Activated CD4-positive, alpha-beta T cell treated with anti-CD3 and anti-CD28 coated beads, Interleukin-2, amount 10 ng/mL, durations not matched to agents 7 days and 5 days (primary cell): ENCODE results near the gene CCND2. TPM values are rescaled to one million over a fixed set of nuclear protein-coding genes. Genes with fewer than 3 reads are reported as not detected.
A peak's percentile ranks its signal among the peaks of the same experiment; 100 is the strongest.

Source experiments
- CTCF ChIA-PET: fragments of 350-600 bp; sonication (Branson Sonifier 250); formaldehyde crosslinking; loops from one replicate; lab custom pipeline; 2021; ENCODE audit warnings: antibody characterized with exemption; lab: Charles Lee
- POLR2A ChIA-PET: fragments of 350-600 bp; sonication (Branson Sonifier 250); formaldehyde crosslinking; loops from one replicate; lab custom pipeline; 2021; ENCODE audit warnings: antibody characterized with exemption; lab: Charles Lee
- DNase-seq: peaks from one replicate; pipeline ENCODE4 v3.0.0-alpha.2; 2020
- H3K27ac Mint-ChIP-seq: one replicate; pipeline ENCODE4 v1.8.0; 2021; ENCODE audit warnings: mild to moderate bottlenecking, moderate library complexity, mixed read lengths
- H3K27me3 Mint-ChIP-seq: one replicate; pipeline ENCODE4 v1.8.0; 2021; ENCODE audit warnings: mixed read lengths
- H3K36me3 Mint-ChIP-seq: one replicate; pipeline ENCODE4 v1.8.0; 2021; ENCODE audit warnings: low read depth, mixed read lengths
- H3K4me1 Mint-ChIP-seq: one replicate; pipeline ENCODE4 v1.8.0; 2021; ENCODE audit warnings: mixed read lengths
- H3K4me3 Mint-ChIP-seq: one replicate; pipeline ENCODE4 v1.8.0; 2021; ENCODE audit warnings: mild to moderate bottlenecking, moderate library complexity, mixed read lengths
- H3K9me3 Mint-ChIP-seq: one replicate; pipeline ENCODE4 v1.8.0; 2021; ENCODE audit warnings: mixed read lengths
- total RNA-seq, 2 experiments: library from RNA; stranded (reverse); gene quantifications; one replicate each; pipeline ENCODE4 v1.2.3, GENCODE V29; 2021

The CCND2 gene
- total RNA-seq, 2 experiments from 2014 or later: 290 to 332 TPM

- no peaks in the 10 kb centered on the region for H3K27me3 Mint-ChIP-seq
Observed at GRCh38 chr12:4288296-4289131, 15.0 kb downstream of the CCND2 start.

GRCh38 chr12:4289231-4289878 lies 15.8 kb downstream of the CCND2 start:
- Mint-ChIP-seq H3K9me3 (no peaks in the 10 kb centered on the region), H3K27me3 (no peaks in the 10 kb centered on the region), H3K4me3 (no peak overlapping the region), H3K36me3 (peaks cover 81% of the 10 kb centered on the region), H3K27ac (peak overlapping the region; percentile 27), H3K4me1 (peaks cover 92% of the 10 kb centered on the region)
- CTCF ChIA-PET: interaction anchor here (1.2 to 1.9 kb wide), 3 partner anchors 10 to 15 kb away, joined by 4 to 16 read pairs (median 8); no protein-coding TSS in a partner anchor
- no peak for DNase-seq
- POLR2A ChIA-PET: interaction anchor here (0.7 kb wide), 1 partner anchor 1166 kb away, joined by 3 read pairs; no protein-coding TSS in a partner anchor

More at GRCh38 chr12:4288296-4289131, 15.0 kb downstream of the CCND2 start:
- POLR2A ChIA-PET: interaction anchor here (0.7 kb wide), 1 partner anchor 1165 kb away, joined by 3 read pairs; no protein-coding TSS in a partner anchor
- peak overlapping the region; percentile 59 for H3K27ac Mint-ChIP-seq
- no peaks in the 10 kb centered on the region for H3K9me3 Mint-ChIP-seq
- no peak for DNase-seq
- no peak overlapping the region for H3K4me3 Mint-ChIP-seq
- H3K36me3 Mint-ChIP-seq: peaks cover 82% of the 10 kb centered on the region
- CTCF ChIA-PET: interaction anchor here (0.5 to 1.9 kb wide), 4 partner anchors 9 to 1426 kb away, joined by 4 to 16 read pairs (median 6); no protein-coding TSS in a partner anchor
- H3K4me1 Mint-ChIP-seq: peaks cover 92% of the 10 kb centered on the region

- peaks cover 82% of the 10 kb centered on the region for H3K36me3 Mint-ChIP-seq
- no peaks in the 10 kb centered on the region for H3K9me3 Mint-ChIP-seq
- H3K4me3 Mint-ChIP-seq: no peak overlapping the region
- DNase-seq: no peak
- H3K4me1 Mint-ChIP-seq: peaks cover 94% of the 10 kb centered on the region
- H3K27ac Mint-ChIP-seq: no peak overlapping the region
- H3K27me3 Mint-ChIP-seq: no peaks in the 10 kb centered on the region
- CTCF ChIA-PET: interaction anchor here (1.1 to 1.9 kb wide), 4 partner anchors 11 to 50 kb away, joined by 4 to 16 read pairs (median 6); no protein-coding TSS in a partner anchor
- POLR2A ChIA-PET: no interaction called here
Observed at GRCh38 chr12:4289998-4290790, 16.6 kb downstream of the CCND2 start.

GRCh38 chr12:4292341-4293073 lies 18.9 kb downstream of the CCND2 start:
- no peaks in the 10 kb centered on the region for H3K27me3 Mint-ChIP-seq
- H3K36me3 Mint-ChIP-seq: peaks cover 76% of the 10 kb centered on the region
- H3K27ac Mint-ChIP-seq: peak overlapping the region; percentile 86
- no peak for DNase-seq
- CTCF ChIA-PET: interaction anchor here (0.6 to 1.3 kb wide), 2 partner anchors 16 to 410 kb away, joined by 3 to 4 read pairs; no protein-coding TSS in a partner anchor
- no peak overlapping the region for H3K4me3 Mint-ChIP-seq
- POLR2A ChIA-PET: interaction anchor here (0.9 to 1.1 kb wide), 2 partner anchors 9 to 15 kb away, joined by 3 read pairs; no protein-coding TSS in a partner anchor
- no peaks in the 10 kb centered on the region for H3K9me3 Mint-ChIP-seq
- H3K4me1 Mint-ChIP-seq: peaks cover 79% of the 10 kb centered on the region

- peak overlapping the region; percentile 86 for H3K27ac Mint-ChIP-seq
- no peaks in the 10 kb centered on the region for H3K27me3 Mint-ChIP-seq
- peak overlapping the region; percentile 35 for H3K4me3 Mint-ChIP-seq
- peak; percentile 28 for DNase-seq
- H3K9me3 Mint-ChIP-seq: no peaks in the 10 kb centered on the region
- peaks cover 77% of the 10 kb centered on the region for H3K36me3 Mint-ChIP-seq
- ChIA-PET CTCF (interaction anchor here (3.1 kb wide), 1 partner anchor 17 kb away, joined by 16 read pairs; no protein-coding TSS in a partner anchor), POLR2A (interaction anchor here (0.9 to 1.1 kb wide), 2 partner anchors 10 to 16 kb away, joined by 3 read pairs; no protein-coding TSS in a partner anchor)
- H3K4me1 Mint-ChIP-seq: peaks cover 75% of the 10 kb centered on the region
Observed at GRCh38 chr12:4293299-4293965, 19.9 kb downstream of the CCND2 start.

- CTCF ChIA-PET: interaction anchor here (0.8 to 3.1 kb wide), 3 partner anchors 17 to 307 kb away, joined by 3 to 16 read pairs (median 4); no protein-coding TSS in a partner anchor
- DNase-seq: no peak
- Mint-ChIP-seq H3K27me3 (no peaks in the 10 kb centered on the region), H3K36me3 (peaks cover 76% of the 10 kb centered on the region), H3K9me3 (no peaks in the 10 kb centered on the region), H3K4me1 (peaks cover 69% of the 10 kb centered on the region), H3K27ac (peak overlapping the region; percentile 86), H3K4me3 (peak overlapping the region; percentile 35)
- POLR2A ChIA-PET: no interaction called here
Observed at GRCh38 chr12:4293966-4294505, 20.5 kb downstream of the CCND2 start.

- no peaks in the 10 kb centered on the region for H3K27me3 Mint-ChIP-seq
- peaks cover 56% of the 10 kb centered on the region for H3K4me1 Mint-ChIP-seq
- H3K27ac Mint-ChIP-seq: no peak overlapping the region
- H3K9me3 Mint-ChIP-seq: no peaks in the 10 kb centered on the region
- POLR2A ChIA-PET: no interaction called here
- no peak for DNase-seq
- peaks cover 78% of the 10 kb centered on the region for H3K36me3 Mint-ChIP-seq
- H3K4me3 Mint-ChIP-seq: no peak overlapping the region
- CTCF ChIA-PET: interaction anchor here (0.6 to 0.7 kb wide), 3 partner anchors 16 to 56 kb away, joined by 3 read pairs; no protein-coding TSS in a partner anchor
Observed at GRCh38 chr12:4296751-4297150, 23.2 kb downstream of the CCND2 start.

- Mint-ChIP-seq H3K36me3 (peaks cover 80% of the 10 kb centered on the region), H3K27me3 (no peaks in the 10 kb centered on the region), H3K4me3 (no peak overlapping the region), H3K4me1 (peaks cover 47% of the 10 kb centered on the region), H3K27ac (no peak overlapping the region), H3K9me3 (no peaks in the 10 kb centered on the region)
- no peak for DNase-seq
- ChIA-PET CTCF (no interaction called here), POLR2A (interaction anchor here (0.9 kb wide), 1 partner anchor 13 kb away, joined by 3 read pairs; no protein-coding TSS in a partner anchor)
Observed at GRCh38 chr12:4297617-4298016, 24.1 kb downstream of the CCND2 start.

- Mint-ChIP-seq H3K4me3 (no peak overlapping the region), H3K36me3 (peaks cover 87% of the 10 kb centered on the region), H3K4me1 (peaks cover 21% of the 10 kb centered on the region), H3K27me3 (no peaks in the 10 kb centered on the region), H3K9me3 (no peaks in the 10 kb centered on the region), H3K27ac (no peak overlapping the region)
- DNase-seq: no peak
- CTCF ChIA-PET: no interaction called here
- POLR2A ChIA-PET: no interaction called here
Observed at GRCh38 chr12:4300883-4301282, 27.3 kb downstream of the CCND2 start.

- no peak for DNase-seq
- POLR2A ChIA-PET: no interaction called here
- no peaks in the 10 kb centered on the region for H3K27me3 Mint-ChIP-seq
- H3K36me3 Mint-ChIP-seq: peaks cover 87% of the 10 kb centered on the region
- no peaks in the 10 kb centered on the region for H3K9me3 Mint-ChIP-seq
- peaks cover 18% of the 10 kb centered on the region for H3K4me1 Mint-ChIP-seq
- no peak overlapping the region for H3K4me3 Mint-ChIP-seq
- CTCF ChIA-PET: interaction anchor here (0.5 kb wide), 1 partner anchor 332 kb away, joined by 5 read pairs; no protein-coding TSS in a partner anchor
- H3K27ac Mint-ChIP-seq: no peak overlapping the region
Observed at GRCh38 chr12:4301932-4302501, 28.5 kb downstream of the CCND2 start.
